ENCODE results near the gene VPS37C. TPM values are rescaled to one million over a fixed set of nuclear protein-coding genes. Genes with fewer than 3 reads are reported as not detected.

Gene VPS37C
- total and polyA plus RNA-seq, 10 of the 15 experiments (the other 5 are each of a cell fraction or from before 2014, with no cell fraction given) = 0.39 to 16.5 (median 7.8) TPM

DNA sequence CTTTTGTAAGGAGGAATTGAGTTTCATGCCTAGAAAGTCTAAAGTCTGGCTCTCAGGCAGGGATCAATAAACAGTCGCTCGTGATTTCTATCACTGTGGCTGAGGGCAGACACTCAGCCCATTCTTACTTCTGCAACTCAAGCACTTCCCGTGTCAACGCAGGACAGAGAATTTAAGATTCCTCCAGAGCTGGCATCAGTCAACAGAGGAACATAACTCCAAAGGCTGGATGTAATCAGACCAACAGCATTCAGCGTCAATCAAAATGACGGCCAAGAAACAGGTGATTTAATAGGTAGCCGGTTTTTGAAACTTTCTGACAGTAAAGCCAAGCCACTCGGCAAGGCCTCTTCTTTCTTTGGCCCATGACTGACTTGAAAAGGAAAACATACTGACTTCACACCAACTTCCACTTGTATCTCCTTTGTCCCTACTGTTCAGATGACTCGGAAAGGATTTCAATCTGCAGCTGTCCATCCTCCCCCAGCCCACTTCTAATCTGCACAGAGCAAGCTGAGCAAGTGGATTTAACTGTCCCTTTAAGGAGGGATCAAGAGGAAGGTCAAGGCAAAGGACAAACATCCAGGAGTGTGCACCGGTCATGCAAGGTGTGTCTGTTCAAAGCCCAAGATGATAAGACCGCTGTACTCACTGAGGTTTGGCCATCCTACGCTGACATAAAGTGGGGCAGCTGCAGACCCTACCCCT, 9.5 kb downstream of the VPS37C start (continued):
- TF ChIP-seq, protein P1, sequence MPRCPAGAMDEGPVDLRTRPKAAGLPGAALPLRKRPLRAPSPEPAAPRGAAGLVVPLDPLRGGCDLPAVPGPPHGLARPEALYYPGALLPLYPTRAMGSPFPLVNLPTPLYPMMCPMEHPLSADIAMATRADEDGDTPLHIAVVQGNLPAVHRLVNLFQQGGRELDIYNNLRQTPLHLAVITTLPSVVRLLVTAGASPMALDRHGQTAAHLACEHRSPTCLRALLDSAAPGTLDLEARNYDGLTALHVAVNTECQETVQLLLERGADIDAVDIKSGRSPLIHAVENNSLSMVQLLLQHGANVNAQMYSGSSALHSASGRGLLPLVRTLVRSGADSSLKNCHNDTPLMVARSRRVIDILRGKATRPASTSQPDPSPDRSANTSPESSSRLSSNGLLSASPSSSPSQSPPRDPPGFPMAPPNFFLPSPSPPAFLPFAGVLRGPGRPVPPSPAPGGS (IDR thresholded peaks at IDR 0.05; ENCODE audit: borderline replicate concordance, insufficient read depth, low read depth, low read length, poor library complexity, severe bottlenecking) = no peak
- TF ChIP-seq NR2F1 (conservative IDR thresholded peaks at IDR 0.05) = no peak

GRCh38 chr11:61150706-61151544, 10.3 kb downstream of the VPS37C start:
- ChIA-PET CTCF (interaction anchor here (1.2 kb wide), 1 partner anchor 37 kb away, joined by 4 read pairs; no protein-coding TSS in a partner anchor), POLR2A (interaction anchor here (0.6 kb wide), 1 partner anchor 189 kb away, joined by 5 read pairs; no protein-coding TSS in a partner anchor), RAD21 (ENCODE audit: unreplicated experiment) (no interaction called here), SMC1A (ENCODE audit: uncharacterized antibody, unreplicated experiment) (no interaction called here)
- no peak overlapping the region for H3K9ac ChIP-seq (ENCODE audit: control insufficient read depth, insufficient read depth, low read length)
- BruUV-seq (replicated peaks) = no TSS peak
- no peak overlapping the region for H3K4me3 ChIP-seq
- WGBS (ENCODE audit: insufficient coverage, insufficient replicate concordance, low lambda C conversion rate, missing lambda C conversion rate) = 87% methylated on average over 19 of the region's 19 CpGs
- DNase-seq (ENCODE audit: low read depth, low spot score) = no peak
- H3K27ac ChIP-seq (ENCODE audit: control insufficient read depth, insufficient read depth) = no peak overlapping the region
- no peak for ATAC-seq
- no peak for FAIRE-seq
- no peak overlapping the region for H3K4me2 ChIP-seq (ENCODE audit: control insufficient read depth, insufficient read depth)
- H3K9me3 ChIP-seq (replicated peaks; ENCODE audit: control insufficient read depth, insufficient read depth, low read length) = peaks cover 8% of the 10 kb centered on the region; the same call in 2 of the 3 replicates
- no peaks in the 10 kb centered on the region for H3K4me1 ChIP-seq (ENCODE audit: control insufficient read depth, insufficient read depth, low read length)
- TF ChIP-seq TAF1 (IDR thresholded peaks at IDR 0.05; ENCODE audit: borderline replicate concordance, low read depth, low read length) (no peak), HDAC6 (IDR thresholded peaks at IDR 0.05; ENCODE audit: unreplicated experiment) (no peak), NR2C1 (IDR thresholded peaks at IDR 0.05) (no peak), MEF2A (IDR thresholded peaks at IDR 0.05; ENCODE audit: insufficient read depth, low read depth, low read length) (no peak), NRF1 (conservative IDR thresholded peaks at IDR 0.05; ENCODE audit: low read depth, low read length) (no peak), EZH2 (IDR thresholded peaks at IDR 0.05; ENCODE audit: borderline replicate concordance, control insufficient read depth, low read depth, low read length) (no peak)
- H2AFZ ChIP-seq (ENCODE audit: control insufficient read depth, low read depth, low read length) = no peak overlapping the region
- no peaks in the 10 kb centered on the region; a peak in 1 of 4 replicates for H3K36me3 ChIP-seq (ENCODE audit: control insufficient read depth in 2 of 2, insufficient read depth in 2 of 2, low read length in 1 of 2)
- no peaks in the 10 kb centered on the region for H3K27me3 ChIP-seq (replicated peaks in 1 of 2; ENCODE audit: control insufficient read depth in 2 of 2, insufficient read depth in 2 of 2, low read length in 1 of 2)
- H3K79me2 ChIP-seq (ENCODE audit: control insufficient read depth, insufficient read depth, low read length) = peaks cover 5% of the 10 kb centered on the region
- H4K20me1 ChIP-seq (ENCODE audit: control insufficient read depth, insufficient read depth) = no peaks in the 10 kb centered on the region
- intact Hi-C loops (cut with micrococcal nuclease; ENCODE audit: unreplicated experiment) (no loop called here), in situ Hi-C loops (cut with MboI) (no loop called here)

Measured in GM12878 (cell line).